Caco-2 (cell line): ENCODE data around the gene PIGQ. TPM values are rescaled to one million over a fixed set of nuclear protein-coding genes. Genes with fewer than 3 reads are reported as not detected.

Source experiments
- BruUV-seq: library from RNA; stranded (reverse); fragments of 400-500 nt; replicated peaks from 2 replicates; lab custom pipeline; 2021; lab: Mats Ljungman, UMichigan
- CTCF ChIA-PET: fragments of 300-600 bp; sonication (Branson Sonifier 250); formaldehyde crosslinking; loops from one replicate; lab custom pipeline; 2022; ENCODE audit warnings: antibody characterized with exemption; lab: Charles Lee
- POLR2A ChIA-PET: fragments of 300-600 bp; sonication (Branson Sonifier 250); formaldehyde crosslinking; loops from one replicate; lab custom pipeline; 2022; ENCODE audit warnings: antibody characterized with exemption; lab: Charles Lee
- DNase-seq, 2 experiments: peaks; one replicate each; pipeline versions ENCODE4 v3.0.0 to v3.0.0-alpha.2; 2020 to 2022
- H3K27me3 ChIP-seq: replicated peaks from 2 replicates; pipeline ENCODE4 v1.6.0; 2011; ENCODE audit warnings: low read length; ENCODE audit not compliant: control insufficient read depth, insufficient read depth
- H3K36me3 ChIP-seq: 2 replicates; pipeline ENCODE4 v1.5.1; 2011; ENCODE audit warnings: low read length; ENCODE audit not compliant: control insufficient read depth, insufficient read depth
- H3K4me1 ChIP-seq: fragments of 250-450 bp; sonication (Bioruptor Pico); 2 replicates; pipeline ENCODE4 v1.5.1; 2020; ENCODE audit warnings: mild to moderate bottlenecking
- H3K4me3 ChIP-seq: 2 replicates; pipeline ENCODE4 v1.5.1; 2011; ENCODE audit warnings: low read depth, mild to moderate bottlenecking, control low read depth, low read length
- H3K9me3 ChIP-seq: fragments of 250-450 bp; sonication (Bioruptor Pico); 2 replicates; pipeline ENCODE4 v1.5.1; 2020; ENCODE audit warnings: mild to moderate bottlenecking, moderate library complexity
- H3K27ac Mint-ChIP-seq: one replicate; pipeline ENCODE4 v1.8.0; 2022; ENCODE audit warnings: mixed read lengths; ENCODE audit not compliant: unreplicated experiment
- H3K27me3 Mint-ChIP-seq: one replicate; pipeline ENCODE4 v1.8.0; 2022; ENCODE audit warnings: mixed read lengths; ENCODE audit not compliant: insufficient read depth, unreplicated experiment
- H3K36me3 Mint-ChIP-seq: one replicate; pipeline ENCODE4 v1.8.0; 2022; ENCODE audit warnings: mild to moderate bottlenecking, mixed read lengths; ENCODE audit not compliant: insufficient read depth, unreplicated experiment
- H3K4me1 Mint-ChIP-seq: one replicate; pipeline ENCODE4 v1.8.0; 2022; ENCODE audit warnings: low read depth, mixed read lengths; ENCODE audit not compliant: unreplicated experiment
- H3K4me3 Mint-ChIP-seq: one replicate; pipeline ENCODE4 v1.8.0; 2022; ENCODE audit warnings: mild to moderate bottlenecking, moderate library complexity, mixed read lengths; ENCODE audit not compliant: unreplicated experiment
- H3K9me3 Mint-ChIP-seq: one replicate; pipeline ENCODE4 v1.8.0; 2022; ENCODE audit warnings: mixed read lengths; ENCODE audit not compliant: unreplicated experiment
- CTCF ChIP-seq, 2 experiments: fragments of 200-600 bp in 1 of 2; IDR thresholded peaks; 1 replicate in 1 of 2; 2 replicates in 1 of 2; pipeline versions ENCODE4 v1.5.1 to v1.8.0; 2011 to 2022; ENCODE audit warnings: antibody characterized with exemption in 1 of 2, control low read depth in 1 of 2, inconsistent platforms in 1 of 2, low read depth in 1 of 2, low read length in 1 of 2, mild to moderate bottlenecking in 1 of 2, moderate library complexity in 1 of 2; ENCODE audit not compliant: insufficient read depth in 1 of 2, severe bottlenecking in 1 of 2, unreplicated experiment in 1 of 2
- intact Hi-C: fragments of 100-400 bp; cut with micrococcal nuclease; formaldehyde crosslinking; loops from one replicate; pipeline ENCODE4 v1.10.0; 2022; ENCODE audit not compliant: unreplicated experiment
- total RNA-seq: library from RNA; stranded (reverse); gene quantifications from 2 replicates; pipeline ENCODE4 v1.2.3, GENCODE V29; 2022

The PIGQ gene
- total RNA-seq, 1 experiment from 2014 or later: 45.8 TPM

GRCh38 chr16:555528-556473, 14.0 kb upstream of the PIGQ start:
- no peaks in the 10 kb centered on the region for H3K4me1 ChIP-seq
- no peaks in the 10 kb centered on the region for H3K27me3 ChIP-seq
- DNase-seq: no peak
- H3K27me3 Mint-ChIP-seq: no peaks in the 10 kb centered on the region
- ChIA-PET CTCF (no interaction called here), POLR2A (no interaction called here)
- H3K4me1 Mint-ChIP-seq: no peaks in the 10 kb centered on the region
- no peak overlapping the region for H3K4me3 ChIP-seq
- no peak overlapping the region for H3K4me3 Mint-ChIP-seq
- no peak for TF ChIP-seq CTCF (IDR thresholded peaks at IDR 0.05; ENCODE audit: insufficient read depth in 1 of 2, low read depth in 1 of 2, low read length in 1 of 2, severe bottlenecking in 1 of 2, unreplicated experiment in 1 of 2)
- no peaks in the 10 kb centered on the region for H3K9me3 Mint-ChIP-seq
- no peak overlapping the region for H3K27ac Mint-ChIP-seq
- H3K36me3 Mint-ChIP-seq: no peaks in the 10 kb centered on the region
- H3K9me3 ChIP-seq: no peaks in the 10 kb centered on the region
- no peaks in the 10 kb centered on the region; the same call in 1 of the 2 replicates for H3K36me3 ChIP-seq
- intact Hi-C loops: no loop called here
- no TSS peak for BruUV-seq

- no peaks in the 10 kb centered on the region for H3K9me3 Mint-ChIP-seq
- no peak overlapping the region for H3K4me3 Mint-ChIP-seq
- POLR2A ChIA-PET: no interaction called here
- Histone ChIP-seq H3K9me3 (no peaks in the 10 kb centered on the region), H3K4me1 (no peaks in the 10 kb centered on the region), H3K4me3 (no peak overlapping the region), H3K27me3 (no peaks in the 10 kb centered on the region), H3K36me3 (no peaks in the 10 kb centered on the region)
- intact Hi-C loops: no loop called here
- CTCF ChIA-PET: no interaction called here
- H3K4me1 Mint-ChIP-seq: no peaks in the 10 kb centered on the region
- no peak overlapping the region for H3K27ac Mint-ChIP-seq
- no peak for TF ChIP-seq CTCF (IDR thresholded peaks at IDR 0.05; ENCODE audit: insufficient read depth in 1 of 2, low read depth in 1 of 2, low read length in 1 of 2, severe bottlenecking in 1 of 2, unreplicated experiment in 1 of 2)
- DNase-seq: no peak
- no TSS peak for BruUV-seq
- no peaks in the 10 kb centered on the region for H3K27me3 Mint-ChIP-seq
- H3K36me3 Mint-ChIP-seq: no peaks in the 10 kb centered on the region
Measured at GRCh38 chr16:556474-557173, 13.1 kb upstream of the PIGQ start.

GRCh38 chr16:557463-558297, 12.1 kb upstream of the PIGQ start:
- ChIA-PET CTCF (no interaction called here), POLR2A (interaction anchor here (0.6 kb wide), 1 partner anchor 76 kb away, joined by 3 read pairs; no protein-coding TSS in a partner anchor)
- intact Hi-C loops: no loop called here
- no TSS peak for BruUV-seq
- Histone ChIP-seq H3K4me1 (no peaks in the 10 kb centered on the region), H3K36me3 (no peaks in the 10 kb centered on the region), H3K9me3 (no peaks in the 10 kb centered on the region), H3K27me3 (no peaks in the 10 kb centered on the region), H3K4me3 (no peak overlapping the region)
- H3K27me3 Mint-ChIP-seq: no peaks in the 10 kb centered on the region
- no peaks in the 10 kb centered on the region for H3K9me3 Mint-ChIP-seq
- H3K27ac Mint-ChIP-seq: no peak overlapping the region
- no peak for DNase-seq
- H3K4me1 Mint-ChIP-seq: no peaks in the 10 kb centered on the region
- no peak for TF ChIP-seq CTCF (IDR thresholded peaks at IDR 0.05; ENCODE audit: insufficient read depth in 1 of 2, low read depth in 1 of 2, low read length in 1 of 2, severe bottlenecking in 1 of 2, unreplicated experiment in 1 of 2)
- H3K36me3 Mint-ChIP-seq: no peaks in the 10 kb centered on the region
- no peak overlapping the region for H3K4me3 Mint-ChIP-seq
